CD4-positive, alpha-beta memory T cell (primary cell): ENCODE measurements around the gene FAM216B. TPM values are rescaled to one million over a fixed set of nuclear protein-coding genes. Genes with fewer than 3 reads are reported as not detected.

Experiments
- CTCF ChIA-PET: fragments of 350-600 bp; sonication (Branson Sonifier 250); formaldehyde crosslinking; loops from one replicate; lab custom pipeline; 2021; ENCODE audit warnings: inconsistent platforms; ENCODE audit not compliant: partially characterized antibody; lab: Charles Lee
- POLR2A ChIA-PET: fragments of 350-600 bp; sonication (Branson Sonifier 250); formaldehyde crosslinking; loops from one replicate; lab custom pipeline; 2021; ENCODE audit not compliant: partially characterized antibody; lab: Charles Lee
- DNase-seq, 5 donors: peaks; one replicate each; pipeline versions ENCODE4 v3.0.0 to v3.0.0-alpha.2; 2020 to 2022; ENCODE audit warnings: mixed read lengths in 1 of 5
- H3K27ac ChIP-seq: one replicate; pipeline ENCODE4 v1.7.0; 2013; ENCODE audit warnings: low read depth, low read length
- H3K27me3 ChIP-seq: 2 replicates; pipeline ENCODE4 v1.7.0; 2013; ENCODE audit warnings: mild to moderate bottlenecking, low read length, moderate library complexity; ENCODE audit not compliant: insufficient read depth
- H3K36me3 ChIP-seq: 2 replicates; pipeline ENCODE4 v1.7.0; 2013; ENCODE audit warnings: mild to moderate bottlenecking, low read length, moderate library complexity; ENCODE audit not compliant: insufficient read depth
- H3K4me1 ChIP-seq: 2 replicates; pipeline ENCODE4 v1.7.0; 2013; ENCODE audit warnings: mild to moderate bottlenecking, low read length, moderate library complexity; ENCODE audit not compliant: insufficient read depth
- H3K4me3 ChIP-seq, 2 donors: one replicate each; pipeline ENCODE4 v1.7.0; 2013; ENCODE audit warnings: low read length in 2 of 2, mild to moderate bottlenecking in 1 of 2
- H3K9me3 ChIP-seq, 2 donors: one replicate each; pipeline ENCODE4 v1.7.0; 2013; ENCODE audit warnings: low read length in 2 of 2, control low read depth in 1 of 2; ENCODE audit not compliant: control insufficient read depth in 1 of 2
- H3K27ac Mint-ChIP-seq, 7 donors: one replicate each; pipeline ENCODE4 v1.8.0; 2020 to 2021; ENCODE audit warnings: mixed read lengths in 7 of 7, mild to moderate bottlenecking in 6 of 7, inconsistent platforms in 3 of 7, moderate library complexity in 3 of 7
- H3K27me3 Mint-ChIP-seq, 2 donors: one replicate each; pipeline ENCODE4 v1.8.0; 2020 to 2021; ENCODE audit warnings: mixed read lengths in 2 of 2
- H3K36me3 Mint-ChIP-seq, 2 donors: one replicate each; pipeline ENCODE4 v1.8.0; 2020 to 2021; ENCODE audit warnings: mixed read lengths in 2 of 2, inconsistent platforms in 1 of 2, mild to moderate bottlenecking in 1 of 2
- H3K4me1 Mint-ChIP-seq, 4 donors: one replicate each; pipeline ENCODE4 v1.8.0; 2020 to 2021; ENCODE audit warnings: mixed read lengths in 4 of 4, mild to moderate bottlenecking in 1 of 4
- H3K4me3 Mint-ChIP-seq, 8 donors: one replicate each; pipeline ENCODE4 v1.8.0; 2020 to 2021; ENCODE audit warnings: mixed read lengths in 8 of 8, mild to moderate bottlenecking in 7 of 8, moderate library complexity in 6 of 8, inconsistent platforms in 3 of 8
- H3K9me3 Mint-ChIP-seq, 8 donors: one replicate each; pipeline ENCODE4 v1.8.0; 2020 to 2021; ENCODE audit warnings: mixed read lengths in 8 of 8, mild to moderate bottlenecking in 5 of 8, inconsistent platforms in 3 of 8, moderate library complexity in 1 of 8
- intact Hi-C: fragments of 100-400 bp; cut with micrococcal nuclease; formaldehyde crosslinking; loops from one replicate; pipeline ENCODE4 v1.15.1; 2023
- polyA plus RNA-seq, 2 donors: library from polyadenylated mRNA; unstranded; fragments of 300-500 nt; fragmentation: Illumina TruSeq; gene quantifications; one replicate each; pipeline ENCODE4 v1.2.3, GENCODE V29; 2021
- total RNA-seq, 2 experiments: library from RNA; stranded (reverse); gene quantifications; one replicate each; pipeline ENCODE4 v1.2.3, GENCODE V29; 2021

The FAM216B gene
- total and polyA plus RNA-seq, 4 experiments from 2014 or later, result not detected

GRCh38 chr13:42798118-42798517 is 16.7 kb downstream of the FAM216B start:
- Mint-ChIP-seq H3K4me1 (no peaks in the 10 kb centered on the region), H3K4me3 (no peak overlapping the region), H3K27me3 (peaks cover 5 to 12% of the 10 kb centered on the region in 2 donors), H3K9me3 (peaks cover 0 to 2% (median 0%) of the 10 kb centered on the region in 8 donors), H3K36me3 (no peaks in the 10 kb centered on the region), H3K27ac (no peak overlapping the region)
- no peak overlapping the region for H3K4me3 ChIP-seq
- H3K4me1 ChIP-seq, result no peaks in the 10 kb centered on the region
- H3K9me3 ChIP-seq, result no peaks in the 10 kb centered on the region
- no peaks in the 10 kb centered on the region for H3K36me3 ChIP-seq
- POLR2A ChIA-PET, result no interaction called here
- intact Hi-C loops, result no loop called here
- no peak for DNase-seq
- H3K27ac ChIP-seq, result no peak overlapping the region
- no peaks in the 10 kb centered on the region for H3K27me3 ChIP-seq
- CTCF ChIA-PET, result no interaction called here

GRCh38 chr13:42800109-42800643 is 18.8 kb downstream of the FAM216B start:
- intact Hi-C loops, result no loop called here
- DNase-seq, result no peak
- CTCF ChIA-PET, result no interaction called here
- H3K27me3 Mint-ChIP-seq, result peaks cover 5 to 8% of the 10 kb centered on the region in 2 donors
- H3K4me1 Mint-ChIP-seq, result no peaks in the 10 kb centered on the region
- no peaks in the 10 kb centered on the region for H3K9me3 ChIP-seq
- no peaks in the 10 kb centered on the region for H3K36me3 Mint-ChIP-seq
- no peaks in the 10 kb centered on the region for H3K4me1 ChIP-seq
- no peak overlapping the region for H3K27ac Mint-ChIP-seq
- no peaks in the 10 kb centered on the region for H3K36me3 ChIP-seq
- H3K4me3 ChIP-seq, result no peak overlapping the region
- H3K4me3 Mint-ChIP-seq, result no peak overlapping the region
- no peak overlapping the region for H3K27ac ChIP-seq
- POLR2A ChIA-PET, result no interaction called here
- H3K27me3 ChIP-seq, result no peaks in the 10 kb centered on the region
- H3K9me3 Mint-ChIP-seq, result no peaks in the 10 kb centered on the region

DNA sequence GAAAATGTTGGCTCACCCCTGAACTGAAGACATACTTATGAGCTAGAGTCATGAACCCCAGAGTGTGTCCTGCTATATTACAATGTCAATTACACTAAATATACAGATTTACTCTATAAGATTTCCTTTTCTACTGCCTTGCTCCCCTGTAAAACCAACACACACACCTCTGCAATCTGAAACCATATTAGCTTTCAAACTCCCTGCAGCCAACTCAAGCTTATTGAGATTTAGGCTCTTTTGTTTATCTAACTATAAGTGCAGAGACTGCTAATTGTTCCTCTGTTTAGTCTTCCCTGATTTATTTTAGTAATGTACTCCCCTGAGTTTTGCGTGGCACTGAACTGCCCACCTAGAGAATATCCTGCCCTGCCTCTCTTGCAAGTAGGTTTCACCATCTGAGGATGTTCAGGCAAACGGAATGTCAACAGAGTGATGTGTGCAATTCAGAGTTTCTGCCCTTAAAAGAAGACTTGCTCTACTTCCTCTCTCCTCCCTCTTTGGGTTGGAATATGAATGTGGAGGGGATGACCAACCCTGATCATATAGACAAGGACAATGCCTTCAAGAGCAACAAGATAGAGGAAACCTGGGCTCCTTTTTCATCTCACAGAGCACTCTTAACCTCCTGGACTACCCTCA is 22.3 kb downstream of the FAM216B start:
- no peak for DNase-seq
- intact Hi-C loops, result no loop called here
- Mint-ChIP-seq H3K27ac (no peak overlapping the region), H3K4me3 (no peak overlapping the region), H3K27me3 (peaks cover 0 to 1% of the 10 kb centered on the region in 2 donors), H3K4me1 (no peaks in the 10 kb centered on the region), H3K36me3 (no peaks in the 10 kb centered on the region), H3K9me3 (no peaks in the 10 kb centered on the region)
- Histone ChIP-seq H3K27ac (no peak overlapping the region), H3K36me3 (no peaks in the 10 kb centered on the region), H3K27me3 (no peaks in the 10 kb centered on the region), H3K9me3 (no peaks in the 10 kb centered on the region), H3K4me3 (no peak overlapping the region), H3K4me1 (no peaks in the 10 kb centered on the region)
- ChIA-PET CTCF (no interaction called here), POLR2A (no interaction called here)

- ChIA-PET CTCF (no interaction called here), POLR2A (no interaction called here)
- no peaks in the 10 kb centered on the region for H3K36me3 Mint-ChIP-seq
- H3K9me3 ChIP-seq, result no peaks in the 10 kb centered on the region
- no peak overlapping the region for H3K27ac Mint-ChIP-seq
- no peak overlapping the region for H3K27ac ChIP-seq
- intact Hi-C loops, result no loop called here
- H3K4me1 Mint-ChIP-seq, result no peaks in the 10 kb centered on the region
- no peaks in the 10 kb centered on the region for H3K36me3 ChIP-seq
- peaks cover 1 to 2% of the 10 kb centered on the region in 2 donors for H3K27me3 Mint-ChIP-seq
- no peaks in the 10 kb centered on the region for H3K27me3 ChIP-seq
- no peaks in the 10 kb centered on the region for H3K4me1 ChIP-seq
- no peak for DNase-seq
- H3K9me3 Mint-ChIP-seq, result no peaks in the 10 kb centered on the region
- H3K4me3 Mint-ChIP-seq, result no peak overlapping the region
- H3K4me3 ChIP-seq, result no peak overlapping the region
Measured at GRCh38 chr13:42804244-42804874, 23.0 kb downstream of the FAM216B start.

DNA sequence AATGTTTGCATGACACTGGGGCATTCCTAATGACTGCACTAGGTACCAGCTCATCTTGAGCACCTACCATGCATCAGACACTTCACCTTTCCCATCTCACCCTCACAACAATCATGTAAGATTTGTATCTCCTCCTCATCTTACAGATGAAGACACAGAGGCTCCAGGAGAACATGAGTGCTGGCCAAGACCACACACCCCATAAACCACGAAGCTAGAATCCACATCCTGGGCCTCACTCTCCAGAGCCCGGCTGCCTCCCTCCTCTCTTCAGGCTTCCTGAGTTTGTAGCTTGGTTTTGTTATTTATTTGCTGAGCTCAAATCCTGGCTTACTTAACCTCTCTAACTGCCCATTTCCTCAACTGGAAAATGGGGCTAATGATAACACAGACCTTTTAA is 25.9 kb downstream of the FAM216B start:
- peaks cover 2 to 4% of the 10 kb centered on the region in 2 donors for H3K27me3 Mint-ChIP-seq
- Histone ChIP-seq H3K4me3 (no peak overlapping the region), H3K4me1 (no peaks in the 10 kb centered on the region), H3K27ac (no peak overlapping the region), H3K27me3 (no peaks in the 10 kb centered on the region), H3K9me3 (no peaks in the 10 kb centered on the region), H3K36me3 (no peaks in the 10 kb centered on the region)
- H3K36me3 Mint-ChIP-seq, result no peaks in the 10 kb centered on the region
- no peak overlapping the region for H3K27ac Mint-ChIP-seq
- H3K4me3 Mint-ChIP-seq, result no peak overlapping the region
- no peak for DNase-seq
- CTCF ChIA-PET, result interaction anchor here (1.5 kb wide), 1 partner anchor 11 kb away, joined by 4 read pairs; no protein-coding TSS in a partner anchor
- H3K9me3 Mint-ChIP-seq, result no peaks in the 10 kb centered on the region
- no peaks in the 10 kb centered on the region for H3K4me1 Mint-ChIP-seq
- POLR2A ChIA-PET, result no interaction called here
- intact Hi-C loops, result no loop called here

GRCh38 chr13:42807866-42808265 is 26.5 kb downstream of the FAM216B start:
- Mint-ChIP-seq H3K27ac (no peak overlapping the region), H3K9me3 (no peaks in the 10 kb centered on the region), H3K36me3 (no peaks in the 10 kb centered on the region), H3K4me1 (no peaks in the 10 kb centered on the region), H3K4me3 (no peak overlapping the region), H3K27me3 (peaks cover 3 to 4% of the 10 kb centered on the region in 2 donors)
- POLR2A ChIA-PET, result no interaction called here
- CTCF ChIA-PET, result interaction anchor here (1.5 kb wide), 1 partner anchor 10 kb away, joined by 4 read pairs; no protein-coding TSS in a partner anchor
- Histone ChIP-seq H3K4me1 (no peaks in the 10 kb centered on the region), H3K36me3 (no peaks in the 10 kb centered on the region), H3K4me3 (no peak overlapping the region), H3K27ac (no peak overlapping the region), H3K27me3 (no peaks in the 10 kb centered on the region), H3K9me3 (no peaks in the 10 kb centered on the region)
- intact Hi-C loops, result no loop called here
- no peak for DNase-seq

- POLR2A ChIA-PET, result no interaction called here
- CTCF ChIA-PET, result interaction anchor here (1.5 kb wide), 1 partner anchor 10 kb away, joined by 4 read pairs; no protein-coding TSS in a partner anchor
Measured at GRCh38 chr13:42808341-42808940, 27.1 kb downstream of the FAM216B start.

More at GRCh38 chr13:42808341-42808940, 27.1 kb downstream of the FAM216B start:
- H3K27me3 ChIP-seq, result no peaks in the 10 kb centered on the region
- H3K4me3 ChIP-seq, result no peak overlapping the region
- no peaks in the 10 kb centered on the region for H3K36me3 ChIP-seq
- H3K27ac ChIP-seq, result no peak overlapping the region
- H3K9me3 ChIP-seq, result no peaks in the 10 kb centered on the region
- Mint-ChIP-seq H3K4me1 (no peaks in the 10 kb centered on the region), H3K27me3 (peaks cover 3 to 7% of the 10 kb centered on the region in 2 donors), H3K36me3 (no peaks in the 10 kb centered on the region), H3K9me3 (no peaks in the 10 kb centered on the region), H3K27ac (no peak overlapping the region), H3K4me3 (no peak overlapping the region)
- intact Hi-C loops, result no loop called here
- H3K4me1 ChIP-seq, result no peaks in the 10 kb centered on the region
- no peak for DNase-seq
